Measurements from ENCODE around the gene VWA3B. TPM values are rescaled to one million over a fixed set of nuclear protein-coding genes. Genes with fewer than 3 reads are reported as not detected.

Gene VWA3B
- total RNA-seq, 3 donors from 2014 or later, result not detected

DNA sequence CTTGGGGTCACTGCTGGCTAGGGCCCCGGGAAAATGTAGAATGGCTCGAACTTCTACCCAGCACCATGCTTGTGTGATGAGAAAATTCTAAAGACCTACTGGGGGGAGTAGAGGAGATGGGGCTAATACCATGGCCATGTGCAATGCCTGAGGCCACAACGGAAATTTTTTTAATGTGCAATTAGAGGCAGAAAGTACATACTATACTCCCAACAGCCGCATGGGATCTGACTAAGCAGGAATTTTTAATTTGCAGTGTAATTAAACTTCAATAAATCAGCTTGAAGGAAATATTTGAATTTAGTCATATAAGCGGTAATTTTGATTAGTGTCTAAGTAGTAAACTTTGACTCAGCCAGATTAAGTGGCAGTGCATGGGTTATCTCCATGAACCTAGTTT, 206.1 kb downstream of the VWA3B start:
- TF ChIP-seq POLR2A (IDR thresholded peaks at IDR 0.05) (no peak), POLR2AphosphoS5 (IDR thresholded peaks at IDR 0.05) (no peak)
- TF ChIP-seq, protein P1, sequence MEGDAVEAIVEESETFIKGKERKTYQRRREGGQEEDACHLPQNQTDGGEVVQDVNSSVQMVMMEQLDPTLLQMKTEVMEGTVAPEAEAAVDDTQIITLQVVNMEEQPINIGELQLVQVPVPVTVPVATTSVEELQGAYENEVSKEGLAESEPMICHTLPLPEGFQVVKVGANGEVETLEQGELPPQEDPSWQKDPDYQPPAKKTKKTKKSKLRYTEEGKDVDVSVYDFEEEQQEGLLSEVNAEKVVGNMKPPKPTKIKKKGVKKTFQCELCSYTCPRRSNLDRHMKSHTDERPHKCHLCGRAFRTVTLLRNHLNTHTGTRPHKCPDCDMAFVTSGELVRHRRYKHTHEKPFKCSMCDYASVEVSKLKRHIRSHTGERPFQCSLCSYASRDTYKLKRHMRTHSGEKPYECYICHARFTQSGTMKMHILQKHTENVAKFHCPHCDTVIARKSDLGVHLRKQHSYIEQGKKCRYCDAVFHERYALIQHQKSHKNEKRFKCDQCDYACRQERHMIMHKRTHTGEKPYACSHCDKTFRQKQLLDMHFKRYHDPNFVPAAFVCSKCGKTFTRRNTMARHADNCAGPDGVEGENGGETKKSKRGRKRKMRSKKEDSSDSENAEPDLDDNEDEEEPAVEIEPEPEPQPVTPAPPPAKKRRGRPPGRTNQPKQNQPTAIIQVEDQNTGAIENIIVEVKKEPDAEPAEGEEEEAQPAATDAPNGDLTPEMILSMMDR (IDR thresholded peaks at IDR 0.05), result no peak
- no peak overlapping the region for H3K4me3 ChIP-seq
- no peaks in the 10 kb centered on the region for H3K4me1 ChIP-seq
- intact Hi-C loops (cut with DNase I; ENCODE audit: low total_unique reads), result no loop called here
- H3K27ac ChIP-seq, result no peak overlapping the region
- H3K27me3 ChIP-seq, result no peaks in the 10 kb centered on the region
- H3K9me3 ChIP-seq, result peaks cover 0 to 4% of the 10 kb centered on the region in 2 donors
- no peaks in the 10 kb centered on the region for H3K36me3 ChIP-seq
- DNase-seq (ENCODE audit: low spot score in 2 of 2), result no peak

DNA sequence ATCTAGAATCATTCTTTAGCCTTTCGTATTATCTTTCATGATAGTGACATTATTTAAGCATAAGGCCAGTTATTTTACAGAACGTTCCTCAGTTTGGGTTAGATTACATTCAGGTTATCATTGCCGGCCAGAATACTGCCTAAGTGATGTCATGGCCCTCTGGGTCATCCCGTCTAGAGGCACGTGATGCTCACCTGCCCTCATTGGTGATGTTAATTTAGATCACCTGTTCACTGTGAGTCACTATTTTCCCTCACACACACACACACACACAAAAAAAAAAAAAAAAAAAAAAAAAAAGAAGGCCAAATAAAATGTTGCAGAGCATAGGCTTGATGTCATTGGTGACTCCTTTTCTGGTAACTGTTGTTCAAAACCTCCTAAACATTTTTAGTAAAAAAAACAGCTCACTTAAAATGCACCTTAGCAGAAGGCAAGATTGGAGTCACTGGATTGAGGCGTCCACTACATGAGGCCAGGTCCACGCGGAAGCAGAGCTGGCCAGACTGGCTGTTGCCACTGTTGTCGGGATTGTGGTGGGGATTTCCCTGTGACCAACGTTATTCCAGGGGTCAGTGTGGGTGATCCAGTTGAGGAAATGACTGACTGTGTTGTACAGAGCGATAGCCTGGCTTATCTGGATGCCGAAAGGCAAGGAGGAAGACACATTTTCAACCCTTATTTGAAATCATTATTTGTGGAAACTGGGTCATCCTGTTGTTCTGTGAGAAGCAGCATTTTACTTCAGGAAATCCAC, 207.1 kb downstream of the VWA3B start:
- Histone ChIP-seq H3K27ac (no peak overlapping the region), H3K4me1 (no peaks in the 10 kb centered on the region), H3K4me3 (no peak overlapping the region), H3K9me3 (no peaks in the 10 kb centered on the region), H3K27me3 (no peaks in the 10 kb centered on the region), H3K36me3 (no peaks in the 10 kb centered on the region)
- intact Hi-C loops (cut with DNase I; ENCODE audit: low total_unique reads), result no loop called here
- DNase-seq (ENCODE audit: low spot score in 2 of 2), result no peak
- no peak for TF ChIP-seq POLR2AphosphoS5 (IDR thresholded peaks at IDR 0.05)
- TF ChIP-seq, protein P1 (IDR thresholded peaks at IDR 0.05), result no peak
- no peak for TF ChIP-seq POLR2A (IDR thresholded peaks at IDR 0.05)

DNA sequence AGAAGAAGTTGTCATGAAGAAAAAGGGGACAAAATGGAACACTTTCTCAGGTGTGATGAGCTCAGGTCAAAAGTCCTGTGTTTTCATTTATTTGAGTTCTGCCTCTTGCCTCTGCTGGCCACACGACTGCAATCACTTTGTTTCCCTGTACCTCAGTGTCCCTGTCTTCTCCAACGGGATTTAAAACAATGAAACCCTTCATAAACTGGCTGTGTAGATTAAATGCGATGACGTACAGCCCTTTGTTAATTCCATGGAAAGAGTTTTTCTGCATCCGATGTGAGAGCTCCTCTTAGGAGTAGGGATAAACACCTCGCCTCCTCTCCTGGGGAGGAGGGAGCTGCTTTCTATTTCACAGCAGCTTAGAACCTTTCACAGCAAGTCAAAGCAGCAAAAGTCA, 207.7 kb downstream of the VWA3B start:
- intact Hi-C loops (cut with DNase I; ENCODE audit: low total_unique reads), result no loop called here
- Histone ChIP-seq H3K4me1 (no peaks in the 10 kb centered on the region), H3K9me3 (no peaks in the 10 kb centered on the region), H3K36me3 (no peaks in the 10 kb centered on the region), H3K27me3 (no peaks in the 10 kb centered on the region), H3K27ac (no peak overlapping the region), H3K4me3 (no peak overlapping the region)
- TF ChIP-seq POLR2A (IDR thresholded peaks at IDR 0.05), result no peak
- no peak for TF ChIP-seq POLR2AphosphoS5 (IDR thresholded peaks at IDR 0.05)
- TF ChIP-seq, protein P1 (IDR thresholded peaks at IDR 0.05), result no peak
- no peak for DNase-seq (ENCODE audit: low spot score in 2 of 2)

DNA sequence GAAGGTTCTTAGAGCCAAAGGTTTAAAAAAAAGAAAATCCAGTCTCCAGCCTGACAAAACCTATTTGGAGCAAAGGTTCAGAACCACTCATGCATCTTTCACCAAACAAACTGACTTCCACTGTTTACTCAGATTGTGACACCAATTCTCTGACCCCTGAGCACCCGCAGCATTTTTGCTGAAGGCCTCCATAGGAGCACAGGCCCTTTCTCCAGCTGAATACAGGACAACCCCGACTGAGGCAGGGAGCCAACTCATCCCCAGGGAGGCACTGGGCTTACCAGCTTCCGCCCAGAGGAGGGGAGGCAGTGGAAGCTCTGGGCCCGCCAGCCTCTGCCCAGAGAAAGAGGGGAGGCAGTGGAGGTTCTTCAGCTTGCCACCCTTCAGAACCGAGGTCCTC, 208.3 kb downstream of the VWA3B start:
- H3K27me3 ChIP-seq, result no peaks in the 10 kb centered on the region
- H3K4me3 ChIP-seq, result no peak overlapping the region
- H3K4me1 ChIP-seq, result no peaks in the 10 kb centered on the region
- H3K27ac ChIP-seq, result no peak overlapping the region
- no peak for DNase-seq (ENCODE audit: low spot score in 2 of 2)
- no peak for TF ChIP-seq POLR2A (IDR thresholded peaks at IDR 0.05)
- TF ChIP-seq, protein P1 (IDR thresholded peaks at IDR 0.05), result no peak
- no peak for TF ChIP-seq POLR2AphosphoS5 (IDR thresholded peaks at IDR 0.05)
- no peaks in the 10 kb centered on the region for H3K36me3 ChIP-seq
- H3K9me3 ChIP-seq, result no peaks in the 10 kb centered on the region
- intact Hi-C loops (cut with DNase I; ENCODE audit: low total_unique reads), result no loop called here

DNA sequence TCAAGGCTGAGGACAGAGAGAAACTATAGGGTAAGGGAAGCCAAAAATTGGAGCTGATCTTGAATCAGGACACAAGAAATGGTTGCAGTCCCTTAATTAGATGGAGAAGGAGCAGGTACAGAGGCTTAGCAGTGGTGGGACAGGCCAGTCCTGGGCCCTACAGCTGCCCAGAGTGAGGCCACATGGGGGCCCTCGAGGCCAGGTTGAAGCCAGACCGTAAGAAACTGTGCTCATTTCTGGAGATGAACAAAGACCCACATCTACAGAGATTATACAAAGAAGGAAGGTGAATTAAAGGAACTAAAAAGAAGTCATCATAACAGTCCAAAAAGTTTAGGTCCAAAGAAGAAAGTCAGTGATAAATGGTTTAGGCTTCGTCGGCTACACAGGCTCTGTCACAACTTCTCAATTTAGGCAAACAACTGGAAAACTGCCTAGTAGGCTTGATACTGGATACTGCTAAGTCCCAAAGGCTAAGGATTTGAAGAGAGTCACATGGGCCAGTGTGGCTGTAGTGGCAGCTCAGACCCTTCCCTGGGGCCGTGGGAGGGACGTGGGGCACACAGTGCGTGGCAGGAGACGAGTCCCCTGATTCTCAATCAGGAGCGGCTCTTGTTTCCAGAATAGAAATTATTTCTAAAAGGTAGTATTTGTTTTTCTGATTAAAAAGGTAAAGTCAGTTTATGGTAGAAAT, 208.9 kb downstream of the VWA3B start:
- TF ChIP-seq POLR2A (IDR thresholded peaks at IDR 0.05) (no peak), POLR2AphosphoS5 (IDR thresholded peaks at IDR 0.05) (no peak)
- TF ChIP-seq, protein P1 (IDR thresholded peaks at IDR 0.05), result no peak
- H3K27ac ChIP-seq, result no peak overlapping the region
- H3K36me3 ChIP-seq, result no peaks in the 10 kb centered on the region
- intact Hi-C loops (cut with DNase I; ENCODE audit: low total_unique reads), result no loop called here
- H3K4me1 ChIP-seq, result no peaks in the 10 kb centered on the region
- H3K27me3 ChIP-seq, result no peaks in the 10 kb centered on the region
- no peaks in the 10 kb centered on the region for H3K9me3 ChIP-seq
- DNase-seq (ENCODE audit: low spot score in 2 of 2), result no peak
- H3K4me3 ChIP-seq, result no peak overlapping the region
